LoVo (cell line): ENCODE data around the gene OTUD5.

Experiments
- DNase-seq: peaks from one replicate; pipeline ENCODE4 v3.0.0-alpha.2; 2016; ENCODE audit warnings: low spot score

Gene OTUD5

DNA sequence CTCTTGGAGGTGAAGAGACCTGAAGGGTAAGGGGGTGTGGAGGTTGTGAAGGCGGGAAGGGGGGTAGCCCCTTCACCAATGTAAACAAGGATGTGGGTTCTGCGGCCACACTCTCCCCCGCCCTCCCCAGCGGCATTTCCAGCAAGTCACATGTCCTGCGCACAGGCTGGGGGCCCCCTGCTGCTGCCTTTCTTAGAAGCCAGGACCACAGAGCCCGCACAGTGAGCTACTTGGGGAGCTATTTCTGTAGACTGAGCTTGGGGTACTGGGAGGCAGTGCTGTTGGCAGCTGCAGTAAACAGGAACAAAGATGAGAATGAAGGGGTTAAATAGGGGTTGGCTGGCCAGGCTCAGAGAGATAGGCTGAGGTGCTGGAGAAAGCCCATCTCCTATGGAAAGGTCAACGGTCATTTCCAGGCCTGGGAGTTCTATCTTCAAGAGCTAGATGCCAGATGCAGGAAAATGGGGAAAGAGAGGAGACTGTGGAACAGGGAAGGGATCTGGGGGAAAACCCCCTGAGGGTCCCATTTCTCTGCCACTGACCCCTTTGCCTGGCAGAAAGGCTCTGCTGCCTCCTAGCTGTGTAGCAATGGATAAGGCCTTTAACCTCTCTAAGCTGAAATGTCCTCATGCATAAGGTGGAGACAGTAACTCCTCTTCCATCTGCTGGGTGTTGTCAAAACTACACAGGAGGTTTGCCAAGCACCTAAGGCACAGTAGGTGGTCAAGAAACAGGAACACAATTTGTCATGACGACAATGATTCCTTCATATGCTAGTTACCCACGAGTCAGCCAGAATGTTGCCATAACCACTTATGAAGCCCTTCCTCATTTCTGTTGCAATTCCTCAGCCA lies 20.1 kb downstream of the OTUD5 start:
- DNase-seq: no peak

DNA sequence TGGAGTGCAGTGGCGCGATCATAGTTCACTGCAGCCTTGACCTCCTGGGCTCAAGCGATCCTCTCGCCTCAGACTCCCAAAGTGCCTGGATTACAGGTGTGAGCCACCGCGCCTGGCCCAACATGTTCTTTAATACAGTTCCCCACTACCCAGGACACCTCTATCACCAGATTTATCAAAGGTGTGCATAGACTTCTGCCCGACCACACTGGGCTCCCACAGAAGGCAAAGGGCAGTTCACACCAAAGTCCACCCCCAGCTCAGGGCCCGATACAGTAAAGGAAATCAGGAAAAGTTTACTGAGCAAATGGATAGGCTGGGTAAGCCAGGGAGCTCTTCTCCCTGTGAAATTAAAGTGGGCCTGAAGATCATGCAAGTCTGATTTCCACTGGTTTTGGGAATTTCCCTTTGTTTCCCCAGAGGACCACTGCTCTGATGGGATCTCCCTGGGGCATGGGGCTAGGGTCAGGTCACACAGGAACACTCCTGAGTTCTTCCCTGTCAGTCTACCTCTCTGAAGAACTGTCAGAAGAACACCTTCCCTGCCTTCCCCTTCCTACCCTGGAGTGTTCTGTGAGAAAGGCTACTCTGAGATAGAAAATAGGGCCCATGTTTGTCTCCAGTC lies 20.9 kb downstream of the OTUD5 start:
- DNase-seq: no peak

DNA sequence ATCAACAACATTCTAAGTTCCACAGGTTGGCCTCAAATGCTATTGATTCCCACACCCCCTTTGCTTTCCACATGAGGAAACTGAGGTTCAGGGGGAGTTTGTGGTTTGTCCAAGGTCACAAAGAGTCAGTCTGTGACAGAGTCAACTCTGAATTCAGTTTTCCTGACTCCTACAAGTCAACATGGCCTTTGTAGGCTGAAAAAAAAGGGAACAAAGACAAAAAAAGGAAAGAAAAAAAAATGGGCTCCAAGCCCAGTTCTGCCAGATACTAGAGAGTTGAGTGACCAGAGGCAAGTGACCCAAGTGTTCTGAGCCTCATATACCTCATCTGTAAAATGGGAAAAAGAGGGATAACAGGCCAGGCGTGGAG lies 22.1 kb downstream of the OTUD5 start:
- DNase-seq: no peak

DNA sequence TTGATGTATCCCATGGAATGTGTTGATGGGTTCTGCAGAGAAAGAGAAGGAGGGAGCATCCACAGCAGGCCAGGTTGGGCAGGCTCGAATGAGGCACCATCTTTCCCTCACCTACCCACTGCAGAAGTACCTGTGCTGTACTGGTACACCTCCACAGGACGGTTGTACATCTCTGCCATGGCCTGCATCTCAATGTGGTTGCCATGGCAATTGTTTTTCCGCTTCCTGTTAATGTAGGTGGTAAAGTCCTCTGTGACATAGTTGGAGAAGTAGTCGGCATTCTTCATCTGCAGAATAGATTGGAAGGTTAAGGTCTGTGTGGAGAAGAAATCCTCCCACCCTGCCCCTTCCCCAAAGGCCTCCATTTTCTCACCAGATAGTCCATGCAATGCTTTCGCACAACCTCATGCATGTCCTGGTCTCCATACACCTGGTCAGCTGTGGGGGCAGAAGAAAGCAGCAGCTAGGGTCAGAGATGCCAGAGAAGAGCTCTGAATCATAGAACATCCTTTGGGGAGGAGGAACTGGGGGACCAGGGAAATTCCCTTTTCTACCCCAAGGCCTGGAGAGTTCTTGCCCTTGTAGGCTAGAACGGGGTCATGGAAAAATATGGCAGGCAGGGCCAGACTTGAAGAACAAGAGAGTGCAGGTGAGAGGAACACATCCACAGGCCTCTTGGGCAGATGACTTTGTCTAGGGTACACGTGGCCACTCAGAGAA lies 22.7 kb downstream of the OTUD5 start:
- DNase-seq: no peak

DNA sequence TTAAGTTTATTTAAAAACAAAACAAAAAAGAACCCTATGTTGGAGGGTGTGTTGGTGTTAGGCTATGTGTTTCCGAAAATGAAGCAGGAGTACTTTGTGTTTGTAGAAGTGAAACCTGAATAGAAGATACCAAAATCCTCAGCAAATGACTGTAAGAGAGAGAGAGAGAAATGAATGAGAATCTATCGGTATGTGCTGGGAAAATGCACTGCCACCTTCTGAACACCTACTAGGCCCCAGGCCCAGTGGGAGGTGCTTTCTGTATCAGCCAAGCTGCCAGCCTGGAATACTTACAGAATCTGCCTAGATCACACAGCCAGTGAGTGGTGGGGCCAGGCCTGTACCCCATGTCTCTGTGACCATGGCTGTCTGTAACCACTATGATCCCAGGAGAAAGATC lies 23.6 kb downstream of the OTUD5 start:
- no peak for DNase-seq

DNA sequence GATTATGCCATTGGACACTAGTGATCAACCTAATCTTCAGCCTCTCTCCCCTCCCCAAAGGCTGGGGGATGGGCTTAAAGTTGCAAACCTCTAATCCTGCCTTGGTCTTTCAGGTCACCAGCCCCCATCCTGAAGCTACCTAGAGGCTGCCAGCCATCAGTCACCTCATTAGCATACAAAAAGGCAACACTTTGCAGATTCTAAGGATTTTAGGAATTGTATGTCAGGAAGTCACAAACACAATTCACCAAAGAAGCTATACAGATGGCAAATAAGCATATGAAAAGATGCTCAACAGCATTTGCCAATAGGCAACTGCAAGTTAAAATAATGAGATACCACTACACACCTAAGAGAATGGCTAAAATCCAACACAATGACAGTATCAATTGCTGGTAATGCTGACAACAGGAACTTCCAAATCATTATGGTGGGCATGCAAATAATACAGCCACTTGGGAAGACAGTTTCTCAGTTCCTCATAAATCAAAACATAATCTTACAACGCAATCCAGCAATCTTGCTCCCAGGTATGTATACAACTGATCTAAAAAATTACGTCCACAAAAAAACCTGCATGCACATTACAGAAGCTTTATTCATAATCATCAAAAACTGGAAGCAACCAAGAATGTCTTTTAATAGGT lies 29.5 kb downstream of the OTUD5 start:
- no peak for DNase-seq

- no peak for DNase-seq
These were observed 30.3 kb downstream of the OTUD5 start for GRCh38 chrX:48927123-48927522.

DNA sequence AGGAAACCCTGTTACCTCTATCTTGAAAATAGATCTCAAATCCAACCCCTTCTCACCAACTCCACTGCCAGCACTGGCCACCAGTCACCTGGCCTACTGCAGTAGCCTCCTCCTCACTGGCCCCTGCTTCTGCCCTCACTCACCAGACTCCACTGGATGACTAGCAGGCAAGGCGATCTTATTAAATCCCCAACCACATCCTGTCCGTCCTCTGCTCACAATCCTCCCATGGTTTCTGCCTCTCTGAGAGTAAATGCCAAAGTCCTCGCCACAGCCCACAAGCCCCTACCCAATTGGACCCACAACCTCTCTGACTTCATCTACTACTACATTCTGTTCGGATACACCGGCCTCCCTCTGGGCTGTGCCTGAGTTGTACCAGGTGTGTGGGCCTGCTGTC lies 33.1 kb downstream of the OTUD5 start:
- no peak for DNase-seq

DNA sequence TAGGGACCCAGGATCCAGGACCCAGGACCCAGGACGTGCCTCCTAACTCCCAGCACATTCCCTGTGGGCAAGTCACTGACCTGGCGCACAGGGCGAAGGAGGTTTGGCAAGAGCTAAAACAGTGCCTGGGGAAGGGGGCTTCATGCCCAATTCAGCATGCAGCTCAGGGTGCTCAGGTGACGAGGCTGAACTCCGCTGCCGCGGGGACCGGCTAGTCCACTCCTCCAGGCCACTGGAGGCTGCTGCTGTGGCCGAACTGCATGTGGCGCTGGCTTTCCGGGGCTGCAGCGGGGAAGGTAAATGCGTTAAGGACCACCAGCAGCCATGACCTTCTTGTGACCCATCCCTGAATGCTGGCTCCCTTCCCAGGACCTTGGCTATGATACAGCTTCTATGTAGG lies 33.6 kb downstream of the OTUD5 start:
- DNase-seq: no peak

- no peak for DNase-seq
These were observed 36.7 kb downstream of the OTUD5 start for GRCh38 chrX:48920718-48921104.

- DNase-seq: no peak
These were observed 37.3 kb downstream of the OTUD5 start for GRCh38 chrX:48919947-48920717.

GRCh38 chrX:48919360-48919841 lies 38.0 kb downstream of the OTUD5 start:
- DNase-seq: no peak

GRCh38 chrX:48918643-48919340 lies 38.6 kb downstream of the OTUD5 start, which contains the start of gene PIM2:
PIM2 (minus strand) TSS chrX:48919024; CDS start chrX:48918834, 190 bp downstream.
- DNase-seq: peak; percentile 88

DNA sequence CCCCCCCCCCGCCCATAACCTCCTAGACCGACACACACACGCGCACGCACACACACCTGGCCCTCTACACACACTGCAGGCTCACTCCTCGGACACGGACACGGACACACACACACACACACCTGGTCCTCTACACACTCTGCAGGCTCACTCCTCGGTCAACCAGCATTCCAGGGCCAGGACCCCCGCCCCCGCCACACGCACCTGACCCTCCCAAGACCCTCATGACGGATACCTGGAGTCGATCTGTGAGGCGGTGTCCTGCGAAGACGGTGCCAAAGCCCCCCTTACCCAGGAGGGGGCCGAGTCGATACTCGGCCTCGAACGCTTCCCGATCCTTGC lies 39.1 kb downstream of the OTUD5 start:
- no peak for DNase-seq

DNA sequence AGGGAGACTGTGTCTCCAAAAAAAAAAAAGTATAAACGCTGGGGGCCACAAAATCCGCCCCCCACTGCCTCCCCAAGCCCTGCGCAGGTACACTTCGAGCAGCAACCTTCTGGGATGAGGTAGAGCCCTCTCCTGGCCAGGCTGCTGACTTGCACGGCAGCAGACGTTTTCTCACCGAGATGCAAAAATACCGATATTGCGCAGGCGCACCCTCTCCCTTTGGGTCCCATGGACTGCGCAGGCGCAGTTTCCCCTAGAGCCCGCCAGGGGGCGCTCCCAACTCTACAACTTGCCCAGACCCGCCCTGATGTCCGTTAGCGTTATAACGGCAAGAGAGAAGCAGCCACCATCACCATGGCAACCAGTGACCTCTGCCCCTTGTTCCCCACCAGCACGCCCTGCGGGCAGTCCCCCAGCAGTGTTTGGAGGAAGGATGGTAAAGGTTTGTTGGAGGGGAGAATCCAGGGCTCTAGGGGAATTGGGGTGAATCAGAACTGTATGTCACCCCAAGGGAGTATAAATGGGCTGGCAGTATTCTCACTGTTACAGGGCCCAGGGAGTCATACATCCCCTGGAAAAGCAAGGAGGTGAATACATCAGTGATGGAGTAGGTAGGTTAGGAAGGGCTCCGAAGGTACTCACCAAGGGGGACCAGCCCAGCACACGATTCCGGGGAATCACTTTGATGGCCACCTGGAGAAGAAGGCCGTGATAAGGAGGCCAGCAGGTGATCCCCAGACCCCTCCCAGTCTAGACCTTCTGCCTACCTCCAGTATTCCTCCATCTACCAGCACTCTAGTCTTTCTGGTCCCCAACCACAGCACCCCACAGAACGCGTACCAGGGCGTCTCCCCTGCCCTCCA lies 40.0 kb downstream of the OTUD5 start:
- peak; percentile 84 for DNase-seq

DNA sequence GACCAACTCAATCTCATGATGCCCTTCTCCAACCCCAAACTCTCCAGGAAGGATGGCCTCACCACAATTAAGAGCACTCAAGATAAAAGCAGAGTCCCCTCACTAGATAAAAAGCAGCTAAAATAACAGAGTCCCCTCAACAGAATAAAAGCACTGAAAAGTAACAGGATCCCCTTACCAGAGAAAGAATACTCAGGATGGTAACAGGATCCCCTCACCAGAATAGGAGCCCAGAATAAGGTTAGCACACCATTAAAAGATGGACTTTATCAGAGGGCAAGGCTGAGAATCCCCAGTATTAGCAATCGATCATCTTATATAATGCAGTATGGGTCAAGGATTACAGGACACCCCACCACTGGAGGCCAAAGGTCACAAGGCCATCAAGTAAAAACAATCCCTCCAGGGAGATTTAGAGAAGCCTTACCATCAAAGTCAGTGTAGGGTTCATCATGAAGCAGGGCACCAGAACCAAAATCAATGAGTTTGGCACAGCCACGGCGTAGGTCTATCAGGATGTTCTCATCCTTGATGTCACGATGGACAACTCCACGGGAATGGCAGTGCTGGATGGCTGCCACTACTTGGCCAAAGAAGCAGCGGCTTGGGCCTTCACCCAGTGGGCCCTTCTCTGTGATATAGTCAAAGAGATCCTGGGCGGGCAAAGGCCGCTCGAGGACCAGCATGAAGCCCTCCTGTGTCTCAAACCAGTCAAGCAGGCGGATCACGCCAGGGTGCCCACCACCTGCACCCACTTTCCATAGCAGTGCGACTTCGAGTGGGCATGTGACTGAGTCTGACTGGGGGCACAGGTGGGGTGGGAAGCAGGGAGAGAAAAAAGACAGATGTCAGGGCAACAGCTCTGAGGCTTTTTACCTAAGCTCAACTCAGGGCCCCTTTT lies 42.6 kb downstream of the OTUD5 start:
- DNase-seq: no peak

GRCh38 chrX:48913605-48914366 lies 43.6 kb downstream of the OTUD5 start:
- DNase-seq: no peak
